WERI-Rb-1 (cell line): ENCODE results near the gene DBT.

Source experiments
- DNase-seq: peaks from one replicate; pipeline ENCODE4 v3.0.0-alpha.2; 2020
- H3K27ac ChIP-seq: fragments of 250-450 bp; sonication (Bioruptor Pico); 2 replicates; pipeline ENCODE4 v1.5.1; 2020; ENCODE audit warnings: mild to moderate bottlenecking, moderate library complexity
- H3K27me3 ChIP-seq: fragments of 250-450 bp; sonication (Bioruptor Pico); 2 replicates; pipeline ENCODE4 v1.5.1; 2021; ENCODE audit warnings: mild to moderate bottlenecking, low read depth, moderate library complexity; ENCODE audit not compliant: insufficient read depth, severe bottlenecking
- H3K36me3 ChIP-seq: fragments of 250-450 bp; sonication (Bioruptor Pico); 2 replicates; pipeline ENCODE4 v1.5.1; 2020; ENCODE audit warnings: mild to moderate bottlenecking, moderate library complexity
- H3K4me3 ChIP-seq: 2 replicates; pipeline ENCODE4 v1.5.1; 2011; ENCODE audit warnings: low read depth, mild to moderate bottlenecking, control low read depth, low read length
- H3K9me3 ChIP-seq: fragments of 250-450 bp; sonication (Bioruptor Pico); 2 replicates; pipeline ENCODE4 v1.5.1; 2021; ENCODE audit warnings: mild to moderate bottlenecking, moderate library complexity; ENCODE audit not compliant: severe bottlenecking
- TF ChIP-seq, protein P1 (sequence below): IDR thresholded peaks from 2 replicates; pipeline ENCODE4 v1.5.1; 2011; ENCODE audit warnings: low read depth, mild to moderate bottlenecking, control low read depth, inconsistent platforms, low read length

The DBT gene

DNA sequence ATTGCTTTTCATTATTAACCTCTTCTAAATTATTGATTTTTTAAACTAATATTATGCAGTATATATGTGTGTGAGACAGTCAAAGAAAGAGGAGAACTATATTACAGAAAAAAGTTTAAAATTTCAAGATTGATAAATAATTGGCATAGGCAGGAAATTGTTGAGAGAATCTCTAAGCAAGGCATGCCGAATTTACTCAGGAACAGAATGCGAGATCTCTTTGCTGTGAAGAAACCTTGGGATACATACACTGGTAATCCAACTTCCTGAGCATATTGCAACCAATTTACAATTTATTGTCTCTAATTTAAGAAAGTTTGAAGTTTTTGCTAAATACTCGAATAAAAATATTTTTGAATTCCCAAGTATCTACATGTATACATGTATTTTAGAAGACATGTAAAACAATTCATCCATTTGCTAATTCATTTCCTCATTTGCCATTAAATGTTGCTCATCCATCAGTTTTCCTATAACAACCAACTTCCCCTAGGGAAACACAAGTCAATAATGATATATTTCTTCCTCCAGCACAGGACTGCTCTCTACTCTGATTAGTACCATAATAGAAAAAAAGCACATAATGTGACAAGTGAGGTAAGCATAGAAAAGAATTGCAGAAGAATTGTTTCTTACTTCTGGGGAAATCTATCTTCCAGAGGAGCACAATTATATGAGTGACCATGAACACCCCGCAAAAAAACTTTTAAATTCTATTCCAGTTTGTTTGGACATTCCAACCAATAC lies 72.2 kb downstream of the DBT start:
- Histone ChIP-seq H3K27ac (no peak overlapping the region), H3K27me3 (no peaks in the 10 kb centered on the region), H3K4me3 (no peak overlapping the region), H3K36me3 (no peaks in the 10 kb centered on the region), H3K9me3 (no peaks in the 10 kb centered on the region)
- no peak for DNase-seq
- TF ChIP-seq, protein P1, sequence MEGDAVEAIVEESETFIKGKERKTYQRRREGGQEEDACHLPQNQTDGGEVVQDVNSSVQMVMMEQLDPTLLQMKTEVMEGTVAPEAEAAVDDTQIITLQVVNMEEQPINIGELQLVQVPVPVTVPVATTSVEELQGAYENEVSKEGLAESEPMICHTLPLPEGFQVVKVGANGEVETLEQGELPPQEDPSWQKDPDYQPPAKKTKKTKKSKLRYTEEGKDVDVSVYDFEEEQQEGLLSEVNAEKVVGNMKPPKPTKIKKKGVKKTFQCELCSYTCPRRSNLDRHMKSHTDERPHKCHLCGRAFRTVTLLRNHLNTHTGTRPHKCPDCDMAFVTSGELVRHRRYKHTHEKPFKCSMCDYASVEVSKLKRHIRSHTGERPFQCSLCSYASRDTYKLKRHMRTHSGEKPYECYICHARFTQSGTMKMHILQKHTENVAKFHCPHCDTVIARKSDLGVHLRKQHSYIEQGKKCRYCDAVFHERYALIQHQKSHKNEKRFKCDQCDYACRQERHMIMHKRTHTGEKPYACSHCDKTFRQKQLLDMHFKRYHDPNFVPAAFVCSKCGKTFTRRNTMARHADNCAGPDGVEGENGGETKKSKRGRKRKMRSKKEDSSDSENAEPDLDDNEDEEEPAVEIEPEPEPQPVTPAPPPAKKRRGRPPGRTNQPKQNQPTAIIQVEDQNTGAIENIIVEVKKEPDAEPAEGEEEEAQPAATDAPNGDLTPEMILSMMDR = no peak

DNA sequence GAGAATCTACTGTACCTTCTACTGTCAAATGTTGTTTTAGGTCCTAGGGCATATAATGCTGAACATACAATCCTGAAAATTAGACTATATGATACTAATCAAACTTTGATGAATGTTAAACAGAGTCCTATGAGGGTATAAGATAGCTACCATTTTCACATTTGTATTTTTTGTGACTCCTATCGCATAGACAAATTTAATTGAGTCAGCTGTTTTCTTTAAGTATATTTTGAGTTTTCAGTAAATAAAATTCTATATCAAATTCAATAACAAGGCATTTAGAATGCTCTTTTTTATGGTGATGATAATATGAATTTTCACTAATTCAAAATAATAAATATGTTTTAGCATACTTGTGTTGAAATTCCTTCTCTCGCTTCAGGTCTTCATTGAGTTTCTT lies 81.6 kb downstream of the DBT start:
- TF ChIP-seq, protein P1 = no peak
- Histone ChIP-seq H3K27ac (no peak overlapping the region), H3K27me3 (no peaks in the 10 kb centered on the region), H3K36me3 (no peaks in the 10 kb centered on the region), H3K4me3 (no peak overlapping the region), H3K9me3 (peaks cover 3% of the 10 kb centered on the region)
- DNase-seq = no peak

DNA sequence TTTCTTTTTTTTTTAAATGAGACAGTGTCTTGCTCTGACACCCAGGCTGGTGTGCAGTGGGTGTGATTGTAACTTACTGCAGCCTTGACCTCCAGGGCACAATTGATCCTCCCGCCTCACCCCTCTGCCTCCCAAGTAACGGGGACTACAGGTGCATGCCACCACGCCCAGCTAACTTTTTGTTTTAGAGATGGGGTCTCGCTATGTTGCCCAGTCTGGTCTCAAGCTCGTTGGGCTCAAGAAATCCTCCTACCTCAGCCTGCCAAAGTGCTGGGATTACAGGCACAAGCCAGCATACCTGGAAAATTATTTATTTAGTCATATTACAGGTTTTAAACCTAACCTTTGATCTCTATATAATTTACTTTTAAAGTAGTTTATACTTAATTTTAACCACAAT lies 84.9 kb downstream of the DBT start:
- H3K27me3 ChIP-seq = no peaks in the 10 kb centered on the region
- H3K36me3 ChIP-seq = no peaks in the 10 kb centered on the region
- H3K4me3 ChIP-seq = no peak overlapping the region
- TF ChIP-seq, protein P1 = no peak
- DNase-seq = no peak
- H3K27ac ChIP-seq = no peak overlapping the region
- H3K9me3 ChIP-seq = no peaks in the 10 kb centered on the region

DNA sequence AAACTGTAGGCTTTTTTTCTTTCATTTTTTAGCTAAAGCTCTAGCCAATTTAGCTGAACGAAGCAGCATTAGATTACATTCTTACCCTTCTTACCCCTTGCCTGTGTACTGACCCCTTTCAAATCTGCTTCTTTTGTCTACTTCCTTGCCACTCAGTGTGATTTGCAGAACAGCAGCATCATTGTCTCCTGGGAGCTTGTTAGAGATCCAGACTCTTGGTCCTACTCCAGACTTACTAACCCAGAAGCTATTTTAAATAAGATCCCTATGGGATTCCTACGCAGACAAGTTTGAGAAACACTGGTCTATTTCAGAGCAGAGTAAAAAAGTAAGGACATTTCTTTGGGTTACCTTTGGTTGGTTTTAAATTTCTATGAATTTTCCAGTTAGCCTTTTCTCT lies 85.4 kb downstream of the DBT start:
- H3K9me3 ChIP-seq = no peaks in the 10 kb centered on the region
- no peaks in the 10 kb centered on the region for H3K27me3 ChIP-seq
- no peak for DNase-seq
- H3K27ac ChIP-seq = no peak overlapping the region
- H3K4me3 ChIP-seq = no peak overlapping the region
- TF ChIP-seq, protein P1 = no peak
- H3K36me3 ChIP-seq = no peaks in the 10 kb centered on the region

DNA sequence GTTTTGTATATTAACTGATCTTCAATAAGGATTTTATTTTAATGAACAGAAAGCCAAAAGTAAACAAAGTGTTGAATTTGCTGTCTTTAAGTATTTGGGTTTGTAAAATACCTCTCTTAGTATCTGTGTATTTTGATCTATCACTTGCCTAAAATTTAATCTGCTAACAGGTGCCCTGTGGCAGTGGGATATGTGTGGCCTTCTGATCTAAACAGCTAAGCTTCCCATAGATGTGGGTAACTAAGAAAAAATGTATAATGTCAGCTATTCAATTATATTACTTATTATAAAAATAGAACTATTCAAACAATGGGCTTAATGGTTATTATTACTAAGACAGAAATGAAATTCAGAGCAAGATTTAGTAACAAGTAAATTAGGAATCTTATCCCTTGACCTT lies 86.8 kb downstream of the DBT start:
- H3K27me3 ChIP-seq = no peaks in the 10 kb centered on the region
- TF ChIP-seq, protein P1 = no peak
- no peaks in the 10 kb centered on the region for H3K9me3 ChIP-seq
- H3K4me3 ChIP-seq = no peak overlapping the region
- DNase-seq = no peak
- no peaks in the 10 kb centered on the region for H3K36me3 ChIP-seq
- no peak overlapping the region for H3K27ac ChIP-seq

DNA sequence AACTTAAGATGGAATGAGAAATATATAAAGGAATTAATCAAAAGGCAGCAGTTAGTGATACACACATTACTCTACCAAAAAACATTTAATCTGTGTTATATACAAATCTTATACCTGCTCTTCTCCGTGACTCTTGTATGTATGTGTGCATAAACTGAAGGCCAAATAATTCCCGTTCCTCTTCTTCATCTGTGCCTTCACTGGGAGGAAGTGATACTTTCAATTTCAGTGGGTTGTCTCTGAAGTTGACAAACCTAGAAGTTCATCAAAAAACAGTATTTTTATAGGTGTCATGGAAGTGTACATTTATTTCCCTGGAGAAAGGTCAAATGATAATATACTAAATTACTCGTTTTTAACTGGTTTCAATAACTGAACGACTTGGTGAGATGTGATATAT lies 97.4 kb downstream of the DBT start:
- H3K9me3 ChIP-seq = no peaks in the 10 kb centered on the region
- no peak overlapping the region for H3K27ac ChIP-seq
- DNase-seq = no peak
- TF ChIP-seq, protein P1 = no peak
- peaks cover 21% of the 10 kb centered on the region for H3K36me3 ChIP-seq
- no peak overlapping the region for H3K4me3 ChIP-seq
- no peaks in the 10 kb centered on the region for H3K27me3 ChIP-seq
